Measurements from ENCODE around the gene EXOC6B. TPM values are rescaled to one million over a fixed set of nuclear protein-coding genes. Genes with fewer than 3 reads are reported as not detected.

Gene EXOC6B
- total RNA-seq, 6 experiments from 2014 or later, result 7.8 to 15.1 (median 9.1) TPM

DNA sequence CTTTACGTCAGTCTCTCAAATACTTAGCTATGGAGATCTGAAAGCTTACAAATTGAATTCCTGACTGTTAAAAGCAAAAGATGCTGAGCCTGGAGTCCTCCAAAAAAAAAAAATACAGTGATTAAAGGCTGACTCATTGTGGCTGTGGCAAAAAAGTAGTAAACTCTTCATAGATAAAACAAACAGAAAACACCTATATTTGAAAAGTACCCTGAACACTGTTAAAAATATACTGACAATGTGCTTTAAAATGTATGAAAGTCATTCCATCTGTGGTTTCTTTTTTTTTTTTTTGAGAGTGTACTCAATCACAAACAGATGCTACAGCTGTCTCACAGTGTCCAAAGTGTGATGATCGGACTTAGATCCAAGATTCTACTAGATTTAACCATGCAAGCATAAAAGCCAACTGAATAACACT lies 410.6 kb downstream of the EXOC6B start:
- no peaks in the 10 kb centered on the region for H3K9me3 ChIP-seq
- H3K27ac ChIP-seq, result no peak overlapping the region
- H3K4me1 ChIP-seq, result no peaks in the 10 kb centered on the region
- 97% methylated on average over 2 of the region's 2 CpGs for WGBS (ENCODE audit: insufficient coverage, low coverage, low lambda C conversion rate, missing lambda C conversion rate)
- DNase-seq (no peak), ATAC-seq (no peak)
- TF ChIP-seq, protein P1, sequence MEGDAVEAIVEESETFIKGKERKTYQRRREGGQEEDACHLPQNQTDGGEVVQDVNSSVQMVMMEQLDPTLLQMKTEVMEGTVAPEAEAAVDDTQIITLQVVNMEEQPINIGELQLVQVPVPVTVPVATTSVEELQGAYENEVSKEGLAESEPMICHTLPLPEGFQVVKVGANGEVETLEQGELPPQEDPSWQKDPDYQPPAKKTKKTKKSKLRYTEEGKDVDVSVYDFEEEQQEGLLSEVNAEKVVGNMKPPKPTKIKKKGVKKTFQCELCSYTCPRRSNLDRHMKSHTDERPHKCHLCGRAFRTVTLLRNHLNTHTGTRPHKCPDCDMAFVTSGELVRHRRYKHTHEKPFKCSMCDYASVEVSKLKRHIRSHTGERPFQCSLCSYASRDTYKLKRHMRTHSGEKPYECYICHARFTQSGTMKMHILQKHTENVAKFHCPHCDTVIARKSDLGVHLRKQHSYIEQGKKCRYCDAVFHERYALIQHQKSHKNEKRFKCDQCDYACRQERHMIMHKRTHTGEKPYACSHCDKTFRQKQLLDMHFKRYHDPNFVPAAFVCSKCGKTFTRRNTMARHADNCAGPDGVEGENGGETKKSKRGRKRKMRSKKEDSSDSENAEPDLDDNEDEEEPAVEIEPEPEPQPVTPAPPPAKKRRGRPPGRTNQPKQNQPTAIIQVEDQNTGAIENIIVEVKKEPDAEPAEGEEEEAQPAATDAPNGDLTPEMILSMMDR (IDR thresholded peaks at IDR 0.05), result no peak
- no peak for TF ChIP-seq POLR2A (IDR thresholded peaks at IDR 0.05)
- H3K4me3 ChIP-seq, result no peak overlapping the region
- no peaks in the 10 kb centered on the region for H3K27me3 ChIP-seq
- H3K36me3 ChIP-seq, result no peaks in the 10 kb centered on the region
- intact Hi-C loops (cut with DNase I), result no loop called here

DNA sequence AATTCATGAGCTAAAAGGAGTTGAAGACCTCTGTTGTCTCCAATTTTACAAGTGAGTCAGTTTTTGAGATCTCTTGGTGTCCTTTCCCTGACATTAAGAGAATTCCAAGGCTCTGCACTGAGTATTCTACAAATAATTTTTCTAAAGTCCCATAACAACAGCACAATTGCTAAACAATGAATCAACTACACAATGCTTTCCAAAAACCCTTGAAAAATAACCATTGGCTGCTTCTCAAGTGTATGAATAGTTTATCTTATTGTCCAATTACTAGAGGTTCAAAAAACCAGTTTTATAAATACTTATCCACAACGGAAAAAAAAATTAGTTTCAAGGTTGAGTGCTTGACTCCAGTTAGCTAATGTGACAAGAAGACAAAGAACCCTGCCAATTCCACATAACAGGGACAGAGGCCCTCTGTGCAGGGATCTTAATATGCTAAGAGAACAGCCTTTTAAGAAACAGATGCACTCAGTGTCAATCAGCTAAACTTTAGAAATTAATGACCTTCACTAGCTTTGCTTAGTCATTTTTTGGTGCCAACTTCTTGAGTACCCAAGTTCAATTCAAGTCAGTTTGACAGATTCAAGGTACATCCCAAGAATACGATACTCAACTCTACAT lies 411.6 kb downstream of the EXOC6B start:
- Histone ChIP-seq H3K36me3 (no peaks in the 10 kb centered on the region), H3K27ac (no peak overlapping the region), H3K4me1 (no peaks in the 10 kb centered on the region), H3K4me3 (no peak overlapping the region), H3K27me3 (no peaks in the 10 kb centered on the region), H3K9me3 (no peaks in the 10 kb centered on the region)
- 83% methylated on average over 2 of the region's 2 CpGs for WGBS (ENCODE audit: insufficient coverage, low coverage, low lambda C conversion rate, missing lambda C conversion rate)
- ATAC-seq (no peak), DNase-seq (no peak)
- intact Hi-C loops (cut with DNase I), result no loop called here
- TF ChIP-seq, protein P1 (IDR thresholded peaks at IDR 0.05), result no peak
- TF ChIP-seq POLR2A (IDR thresholded peaks at IDR 0.05), result no peak

DNA sequence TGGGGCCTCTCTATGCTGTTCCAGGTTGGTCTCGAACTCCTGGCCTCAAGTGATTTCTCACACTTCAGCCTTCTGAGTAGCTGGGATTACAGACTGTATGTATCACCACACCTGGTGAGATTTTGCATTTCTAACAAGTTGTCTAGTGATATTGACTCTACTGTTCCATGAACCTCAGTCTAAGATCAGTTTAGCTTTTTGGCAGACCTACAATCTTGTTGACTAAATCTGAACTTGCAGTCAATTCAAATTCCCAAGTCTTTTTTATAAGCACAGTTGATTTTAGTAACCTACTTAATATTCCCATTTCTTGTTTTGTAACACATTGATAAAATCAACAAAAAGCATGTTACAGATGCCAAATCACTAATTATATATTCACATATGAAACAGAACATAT lies 412.1 kb downstream of the EXOC6B start:
- intact Hi-C loops (cut with DNase I), result no loop called here
- Histone ChIP-seq H3K36me3 (no peaks in the 10 kb centered on the region), H3K4me3 (no peak overlapping the region), H3K27ac (no peak overlapping the region), H3K27me3 (no peaks in the 10 kb centered on the region), H3K9me3 (no peaks in the 10 kb centered on the region), H3K4me1 (no peaks in the 10 kb centered on the region)
- ATAC-seq (no peak), DNase-seq (no peak)
- TF ChIP-seq POLR2A (IDR thresholded peaks at IDR 0.05), result no peak
- TF ChIP-seq, protein P1 (IDR thresholded peaks at IDR 0.05), result no peak
- 80% methylated on average over 1 of the region's 1 CpG for WGBS (ENCODE audit: insufficient coverage, low coverage, low lambda C conversion rate, missing lambda C conversion rate)

DNA sequence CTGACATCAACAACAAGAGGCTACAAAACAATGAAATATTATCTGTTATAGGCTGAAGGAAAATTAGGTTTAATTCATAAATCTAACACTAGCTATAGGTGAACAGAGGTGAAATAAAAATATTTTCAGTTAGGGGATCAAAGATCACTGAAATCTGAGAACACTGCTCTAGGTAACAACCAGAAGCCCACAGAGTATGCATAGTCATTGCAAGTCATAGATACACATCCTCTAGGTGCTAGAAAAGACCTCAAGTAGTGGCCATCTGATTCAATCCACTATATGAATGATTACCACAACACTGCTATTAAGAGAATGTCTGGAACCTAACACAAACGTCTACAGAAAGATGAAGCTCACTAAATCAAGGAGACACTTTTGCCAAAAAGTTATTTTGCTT lies 413.6 kb downstream of the EXOC6B start:
- no peaks in the 10 kb centered on the region for H3K9me3 ChIP-seq
- 88% methylated on average over 1 of the region's 1 CpG for WGBS (ENCODE audit: insufficient coverage, low coverage, low lambda C conversion rate, missing lambda C conversion rate)
- DNase-seq (no peak), ATAC-seq (no peak)
- H3K27ac ChIP-seq, result no peak overlapping the region
- H3K27me3 ChIP-seq, result no peaks in the 10 kb centered on the region
- no peaks in the 10 kb centered on the region for H3K4me1 ChIP-seq
- H3K4me3 ChIP-seq, result no peak overlapping the region
- intact Hi-C loops (cut with DNase I), result no loop called here
- H3K36me3 ChIP-seq, result no peaks in the 10 kb centered on the region
- TF ChIP-seq, protein P1 (IDR thresholded peaks at IDR 0.05), result no peak
- no peak for TF ChIP-seq POLR2A (IDR thresholded peaks at IDR 0.05)

DNA sequence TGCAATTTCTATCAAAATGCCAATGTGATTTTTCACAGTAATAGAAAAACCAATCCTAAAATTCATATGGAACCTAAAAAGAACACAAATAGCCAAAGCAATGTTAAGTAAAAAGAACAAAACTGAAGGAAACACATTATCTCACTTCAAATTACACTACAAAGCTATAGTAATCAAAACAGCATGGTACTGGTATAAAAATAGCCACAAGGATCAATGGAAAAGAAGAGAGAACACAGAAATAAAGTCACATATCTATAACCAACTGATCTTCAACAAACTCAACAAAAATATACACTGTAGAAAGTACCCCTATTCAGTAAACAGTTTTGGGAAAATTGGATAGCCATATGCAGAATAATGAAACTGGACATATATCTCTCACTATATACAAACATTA lies 426.0 kb downstream of the EXOC6B start:
- TF ChIP-seq, protein P1 (IDR thresholded peaks at IDR 0.05), result no peak
- TF ChIP-seq POLR2A (IDR thresholded peaks at IDR 0.05), result no peak
- no peak overlapping the region for H3K27ac ChIP-seq
- ATAC-seq (no peak), DNase-seq (no peak)
- no peaks in the 10 kb centered on the region for H3K27me3 ChIP-seq
- H3K4me3 ChIP-seq, result no peak overlapping the region
- intact Hi-C loops (cut with DNase I), result no loop called here
- H3K4me1 ChIP-seq, result no peaks in the 10 kb centered on the region
- no peaks in the 10 kb centered on the region for H3K36me3 ChIP-seq
- no peaks in the 10 kb centered on the region for H3K9me3 ChIP-seq
